Natural killer cell treated with Interleukin-12 subunit alpha and Interleukin-12 subunit beta and Interleukin-15 and Interleukin-18, amount 100 ng/mL, for 72 hours (primary cell): Measurements from ENCODE around the gene TMEM88. TPM values are rescaled to one million over a fixed set of nuclear protein-coding genes. Genes with fewer than 3 reads are reported as not detected.
A peak's percentile ranks its signal among the peaks of the same experiment; 100 is the strongest.

ENCODE experiments used
- ATAC-seq, 2 donors: fragments of 150-1000 bp; cut with Tn5 transposase in 1 of 2; sonication (Bioruptor Pico), chemical (Tn5 transposase) in 1 of 2; 2 replicates each; pipeline ENCODE4 v1.10.0; 2021
- DNase-seq: peaks from one replicate; pipeline ENCODE4 v3.0.0; 2022; ENCODE audit warnings: low spot score
- H3K27ac Mint-ChIP-seq, 2 donors: 1 replicate in 1 of 2; 2 replicates in 1 of 2; pipeline ENCODE4 v1.8.0; 2022; ENCODE audit warnings: mixed read lengths in 2 of 2, mild to moderate bottlenecking in 1 of 2, moderate library complexity in 1 of 2
- H3K27me3 Mint-ChIP-seq, 2 donors: 1 replicate in 1 of 2; 2 replicates in 1 of 2; pipeline ENCODE4 v1.8.0; 2022; ENCODE audit warnings: mixed read lengths in 2 of 2
- H3K36me3 Mint-ChIP-seq: one replicate; pipeline ENCODE4 v1.8.0; 2022; ENCODE audit warnings: mixed read lengths
- H3K4me1 Mint-ChIP-seq, 2 donors: 1 replicate in 1 of 2; 2 replicates in 1 of 2; pipeline ENCODE4 v1.8.0; 2022; ENCODE audit warnings: low read depth in 2 of 2, mixed read lengths in 2 of 2, mild to moderate bottlenecking in 1 of 2
- H3K4me3 Mint-ChIP-seq: one replicate; pipeline ENCODE4 v1.8.0; 2022; ENCODE audit warnings: mixed read lengths
- H3K9me3 Mint-ChIP-seq: 2 replicates; pipeline ENCODE4 v1.8.0; 2022; ENCODE audit warnings: mixed read lengths
- total RNA-seq, 2 donors: library from RNA; stranded (reverse); gene quantifications; one replicate each; pipeline ENCODE4 v1.2.3, GENCODE V29; 2022

TMEM88 gene
- total RNA-seq, 2 donors from 2014 or later, result 2.4 to 2.7 TPM

DNA sequence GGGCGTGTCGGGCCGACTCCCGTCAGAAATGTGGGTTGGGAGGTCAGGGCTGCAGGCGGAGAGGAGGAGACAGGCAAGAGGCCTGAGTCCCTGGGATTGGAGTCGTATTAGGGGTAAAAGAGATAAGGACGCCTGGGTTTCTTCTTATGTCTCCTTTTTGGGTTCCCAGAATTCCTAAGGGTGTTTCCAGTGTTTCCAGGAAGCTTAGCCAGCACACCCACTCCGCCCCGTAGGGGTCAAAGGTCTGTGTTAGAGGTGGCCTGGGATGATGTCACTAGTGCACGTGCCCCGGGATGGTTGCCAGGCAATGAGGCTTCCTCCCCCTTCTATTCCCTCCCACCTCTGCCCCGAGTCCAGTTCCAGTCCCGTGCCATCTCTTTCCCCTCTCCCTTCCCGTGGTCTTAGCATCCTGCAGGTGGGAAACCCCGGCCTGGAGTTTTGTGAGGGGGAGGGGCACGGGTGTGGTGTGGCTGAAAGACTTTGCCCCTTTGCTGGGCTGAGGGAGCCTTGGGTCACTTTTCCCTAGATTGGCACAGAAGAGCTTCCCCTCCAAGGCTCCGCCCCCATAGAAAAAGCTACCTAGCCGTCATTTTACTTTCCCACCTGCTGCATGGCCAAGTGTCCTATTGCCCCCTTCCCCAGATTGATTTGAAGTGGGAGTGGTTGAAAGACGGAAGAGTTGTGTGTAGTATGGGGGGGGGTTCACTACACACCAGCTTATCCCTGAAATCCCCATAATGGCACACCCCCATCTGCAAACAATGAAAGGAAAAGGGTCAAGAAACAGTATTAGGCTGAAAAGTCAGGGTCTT, 18.1 kb upstream of the TMEM88 start:
- H3K9me3 Mint-ChIP-seq, result no peaks in the 10 kb centered on the region
- no peak for ATAC-seq
- H3K27ac Mint-ChIP-seq, result peak overlapping the region; percentile 79 to 90
- H3K27me3 Mint-ChIP-seq, result peaks cover 0 to 2% of the 10 kb centered on the region in 2 donors
- DNase-seq, result peak; percentile 62
- peak overlapping the region; percentile 94 for H3K4me3 Mint-ChIP-seq
- peaks cover 64 to 72% of the 10 kb centered on the region in 2 donors for H3K4me1 Mint-ChIP-seq
- H3K36me3 Mint-ChIP-seq, result no peaks in the 10 kb centered on the region

DNA sequence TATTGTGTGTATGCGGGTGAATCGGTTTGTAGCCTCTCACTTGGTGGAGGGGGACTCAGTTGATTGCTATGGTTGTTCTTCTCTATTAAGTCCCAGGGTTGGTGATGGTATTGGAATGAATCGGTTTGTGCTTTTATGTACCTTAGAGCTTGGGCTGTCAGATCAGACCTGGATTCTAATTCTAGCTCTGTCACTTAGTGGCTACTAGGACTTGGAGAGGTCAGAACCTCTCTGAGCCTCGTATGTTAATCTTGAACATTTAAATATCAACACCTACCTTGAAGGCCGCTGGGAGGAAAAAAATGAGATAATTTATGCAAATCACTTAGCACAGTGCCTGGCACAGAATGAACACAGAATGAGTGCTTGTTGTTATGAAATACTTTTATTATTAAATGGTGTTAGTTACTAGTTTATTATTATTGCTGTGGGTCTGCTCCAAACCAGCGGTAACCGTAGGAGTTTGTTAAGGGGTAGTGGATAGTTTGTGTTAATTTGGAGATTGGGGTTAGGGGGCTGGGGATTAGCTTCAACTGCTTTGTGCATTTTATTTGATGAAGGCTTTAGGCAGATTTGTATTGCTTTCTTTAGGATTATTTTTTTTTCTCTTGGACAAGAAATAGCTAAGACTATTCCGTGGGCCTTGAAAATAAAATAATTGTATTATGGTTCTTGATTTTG, 17.3 kb upstream of the TMEM88 start:
- H3K4me1 Mint-ChIP-seq, result peaks cover 70 to 79% of the 10 kb centered on the region in 2 donors
- DNase-seq, result peak; percentile 15
- H3K36me3 Mint-ChIP-seq, result no peaks in the 10 kb centered on the region
- peak overlapping the region; percentile 94 for H3K4me3 Mint-ChIP-seq
- H3K9me3 Mint-ChIP-seq, result no peaks in the 10 kb centered on the region
- ATAC-seq, result no peak
- H3K27me3 Mint-ChIP-seq, result peaks cover 0 to 2% of the 10 kb centered on the region in 2 donors
- peak overlapping the region; percentile 79 to 90 for H3K27ac Mint-ChIP-seq

DNA sequence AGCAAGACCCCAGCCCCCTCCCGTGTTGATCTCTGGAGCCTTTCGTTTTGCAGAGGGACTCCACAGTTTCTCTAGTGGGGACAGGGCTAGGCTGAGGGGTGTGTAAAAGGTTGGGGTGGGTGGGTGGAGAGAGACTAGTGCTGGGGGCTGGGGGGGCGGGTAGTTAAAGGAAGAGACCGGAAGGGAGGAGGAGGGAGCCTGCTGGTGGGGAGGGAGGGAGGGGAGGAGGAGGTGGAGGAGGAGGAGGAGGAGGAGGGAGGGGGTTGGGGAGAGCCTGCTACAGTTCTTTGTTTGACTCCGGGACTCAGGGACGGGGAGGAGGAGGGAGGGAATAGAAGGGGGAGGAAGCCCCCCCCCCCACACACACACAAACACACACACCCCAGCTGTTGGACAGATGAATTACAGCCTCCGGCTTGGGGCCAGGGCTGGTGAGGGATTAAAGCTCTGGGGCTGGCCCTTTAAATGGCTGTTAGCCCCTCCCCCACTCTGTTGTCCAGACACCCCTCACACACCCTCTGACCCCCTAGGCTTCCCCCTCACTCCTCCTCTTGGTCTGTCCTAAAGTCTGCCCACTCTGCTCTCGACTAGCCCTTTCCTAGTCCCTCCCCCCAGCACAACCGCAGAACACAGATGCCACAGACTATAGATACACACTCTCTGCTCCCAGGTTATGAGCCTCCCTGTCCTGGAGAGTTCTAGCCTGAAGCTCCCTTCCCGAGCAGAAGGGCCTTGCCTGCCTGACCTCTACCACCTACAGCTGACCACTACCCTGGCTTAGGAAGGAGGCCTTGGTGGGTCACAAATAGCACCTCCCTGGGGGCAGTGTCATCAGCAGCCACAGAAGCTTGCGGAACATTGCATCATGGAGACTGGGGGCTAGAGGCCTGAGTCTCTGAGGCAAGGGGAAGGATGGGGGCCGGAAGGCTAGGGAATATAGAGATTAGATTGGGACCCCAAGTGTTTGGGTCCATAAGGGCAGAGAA, 16.5 kb upstream of the TMEM88 start:
- Mint-ChIP-seq H3K27me3 (no peaks in the 10 kb centered on the region), H3K4me1 (peaks cover 74 to 83% of the 10 kb centered on the region in 2 donors), H3K9me3 (no peaks in the 10 kb centered on the region), H3K27ac (peak overlapping the region; percentile 83 to 90), H3K4me3 (peak overlapping the region; percentile 94), H3K36me3 (no peaks in the 10 kb centered on the region)
- peak; percentile 68 for DNase-seq
- ATAC-seq, result no peak

DNA sequence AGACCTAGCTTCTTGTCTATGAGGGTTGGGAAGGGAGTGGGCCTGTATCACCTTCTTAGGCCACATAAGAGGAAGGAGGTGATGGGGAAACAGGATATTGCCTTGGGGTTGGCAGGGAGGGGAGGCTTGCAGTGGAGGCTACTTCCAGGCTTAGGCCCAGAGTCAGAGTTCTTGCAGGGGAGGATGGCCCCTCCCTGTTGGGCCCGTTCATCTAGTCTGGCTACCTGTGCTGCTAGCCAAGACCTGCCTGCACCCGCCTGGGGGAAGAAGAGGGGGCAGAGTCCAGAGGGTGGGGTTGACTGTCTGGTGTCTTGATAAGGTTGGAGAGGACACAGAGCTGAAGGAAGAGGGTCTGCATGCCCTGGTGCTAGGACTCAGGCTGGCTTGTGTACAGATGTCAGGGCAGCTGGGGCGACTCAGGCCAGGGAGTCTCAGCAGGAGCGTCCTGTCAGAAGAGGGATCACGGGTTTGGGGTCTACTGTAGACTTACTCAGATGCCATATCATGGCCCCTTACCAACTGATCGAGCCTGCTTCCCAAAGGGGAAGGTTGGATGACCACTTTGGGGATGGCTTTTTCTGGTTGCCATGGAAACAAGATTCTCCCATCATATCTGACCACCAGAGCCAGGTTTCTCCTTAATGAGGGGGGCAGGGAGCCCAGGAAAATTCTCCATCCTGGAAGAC, 15.5 kb upstream of the TMEM88 start:
- H3K27me3 Mint-ChIP-seq, result no peaks in the 10 kb centered on the region
- H3K9me3 Mint-ChIP-seq, result no peaks in the 10 kb centered on the region
- ATAC-seq (no peak), DNase-seq (no peak)
- peak overlapping the region; percentile 83 to 88 for H3K27ac Mint-ChIP-seq
- no peaks in the 10 kb centered on the region for H3K36me3 Mint-ChIP-seq
- peak overlapping the region; percentile 79 for H3K4me3 Mint-ChIP-seq
- H3K4me1 Mint-ChIP-seq, result peaks cover 73 to 81% of the 10 kb centered on the region in 2 donors

DNA sequence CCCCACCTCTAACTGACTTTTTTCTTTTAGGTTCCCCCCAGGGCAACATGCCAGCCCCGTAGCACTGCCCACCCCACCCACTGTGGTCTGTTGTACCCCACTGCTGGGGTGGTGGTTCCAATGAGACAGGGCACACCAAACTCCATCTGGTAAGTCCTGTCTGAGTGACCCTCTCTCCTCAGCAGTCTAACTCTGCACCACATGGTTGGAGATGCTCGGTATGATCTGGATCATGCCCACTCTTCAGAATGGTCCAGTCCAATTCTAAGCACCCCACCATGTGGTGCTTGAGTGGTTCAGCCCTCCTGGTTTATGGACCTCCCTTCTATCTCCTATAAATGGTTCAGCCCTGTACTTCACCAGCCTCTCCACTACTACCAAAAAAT, 15.0 kb upstream of the TMEM88 start:
- ATAC-seq, result no peak
- Mint-ChIP-seq H3K9me3 (no peaks in the 10 kb centered on the region), H3K27ac (peak overlapping the region in 1 of 2 donors; percentile 99), H3K4me1 (peaks cover 71 to 76% of the 10 kb centered on the region in 2 donors), H3K27me3 (no peaks in the 10 kb centered on the region), H3K36me3 (no peaks in the 10 kb centered on the region), H3K4me3 (peak overlapping the region; percentile 93)
- DNase-seq, result peak; percentile 20

DNA sequence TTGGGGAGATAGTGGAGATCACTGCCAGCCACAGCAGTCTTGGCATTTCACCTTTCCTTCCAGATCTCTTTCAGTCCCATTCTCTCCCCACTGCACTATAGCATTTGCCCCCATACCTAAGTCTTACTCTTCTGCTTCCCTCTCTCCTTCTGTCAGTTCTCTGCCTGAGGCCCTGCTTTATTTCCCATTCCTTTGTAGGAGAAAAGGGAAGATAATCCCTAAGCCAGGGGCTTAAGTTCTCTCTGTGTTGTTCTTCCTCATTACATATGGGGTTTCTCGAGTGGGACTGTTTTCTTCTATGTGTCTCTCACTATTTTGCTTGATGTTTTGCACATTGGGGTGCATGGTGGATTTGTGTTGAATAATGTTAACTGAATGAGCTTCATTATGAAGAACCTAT, 14.4 kb upstream of the TMEM88 start:
- DNase-seq (peak; percentile 26), ATAC-seq (no peak)
- H3K4me1 Mint-ChIP-seq, result peaks cover 65 to 71% of the 10 kb centered on the region in 2 donors
- H3K27me3 Mint-ChIP-seq, result no peaks in the 10 kb centered on the region
- H3K36me3 Mint-ChIP-seq, result no peaks in the 10 kb centered on the region
- no peaks in the 10 kb centered on the region for H3K9me3 Mint-ChIP-seq
- peak overlapping the region; percentile 99 for H3K27ac Mint-ChIP-seq
- H3K4me3 Mint-ChIP-seq, result peak overlapping the region; percentile 93

DNA sequence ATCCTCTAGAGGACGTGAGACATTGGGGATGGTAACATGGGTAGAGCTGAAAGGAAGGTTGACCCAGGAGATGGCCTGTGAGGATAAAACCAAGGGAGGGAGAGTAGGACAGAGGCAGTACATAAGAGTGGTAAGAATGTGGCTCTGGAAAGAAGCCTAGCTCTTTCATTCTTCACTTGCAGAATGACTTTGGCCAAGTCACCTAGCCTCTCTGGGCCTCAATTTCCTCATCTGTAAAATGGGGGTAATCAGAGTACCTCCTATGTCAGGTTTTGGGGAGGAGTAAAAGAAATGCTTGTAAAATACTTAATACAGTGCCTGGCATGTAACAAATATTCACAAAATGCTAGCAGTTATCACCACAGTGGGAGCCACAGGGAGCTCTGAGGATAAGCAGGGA, 14.0 kb upstream of the TMEM88 start:
- Mint-ChIP-seq H3K4me3 (peak overlapping the region; percentile 93), H3K36me3 (no peaks in the 10 kb centered on the region), H3K27ac (peak overlapping the region; percentile 99), H3K27me3 (no peaks in the 10 kb centered on the region), H3K4me1 (peaks cover 68 to 75% of the 10 kb centered on the region in 2 donors), H3K9me3 (no peaks in the 10 kb centered on the region)
- ATAC-seq (no peak), DNase-seq (no peak)

DNA sequence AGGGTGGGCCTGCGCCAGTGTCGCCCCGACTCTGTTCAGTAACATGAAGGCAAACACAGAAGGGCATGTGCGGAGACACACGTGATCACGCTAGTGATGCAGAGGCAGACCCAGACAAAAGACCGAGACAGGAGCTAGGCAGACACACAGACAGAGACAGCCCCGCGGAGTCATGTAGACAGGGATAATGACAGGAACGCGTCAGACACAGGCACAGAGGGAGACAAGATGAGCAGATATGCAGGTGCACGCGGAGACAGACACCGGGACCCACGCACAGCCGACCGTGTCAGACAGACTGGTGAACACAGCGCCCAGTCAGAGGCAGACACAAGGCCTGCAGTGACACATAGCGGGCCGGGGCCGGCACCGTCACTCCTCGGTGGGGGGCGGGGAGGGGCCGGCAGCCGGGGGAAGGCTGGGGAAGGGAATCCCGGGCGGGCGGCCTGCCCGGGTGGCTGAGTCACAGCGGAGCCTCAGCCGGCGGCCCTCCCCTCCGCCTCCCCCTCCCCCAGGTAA, 13.4 kb upstream of the TMEM88 start:
- peak overlapping the region; percentile 99 for H3K27ac Mint-ChIP-seq
- DNase-seq (peak; percentile 91), ATAC-seq (peak; percentile 60 to 67)
- H3K27me3 Mint-ChIP-seq, result no peaks in the 10 kb centered on the region
- H3K4me3 Mint-ChIP-seq, result peak overlapping the region; percentile 93
- no peaks in the 10 kb centered on the region for H3K36me3 Mint-ChIP-seq
- H3K9me3 Mint-ChIP-seq, result no peaks in the 10 kb centered on the region
- H3K4me1 Mint-ChIP-seq, result peaks cover 65 to 70% of the 10 kb centered on the region in 2 donors

DNA sequence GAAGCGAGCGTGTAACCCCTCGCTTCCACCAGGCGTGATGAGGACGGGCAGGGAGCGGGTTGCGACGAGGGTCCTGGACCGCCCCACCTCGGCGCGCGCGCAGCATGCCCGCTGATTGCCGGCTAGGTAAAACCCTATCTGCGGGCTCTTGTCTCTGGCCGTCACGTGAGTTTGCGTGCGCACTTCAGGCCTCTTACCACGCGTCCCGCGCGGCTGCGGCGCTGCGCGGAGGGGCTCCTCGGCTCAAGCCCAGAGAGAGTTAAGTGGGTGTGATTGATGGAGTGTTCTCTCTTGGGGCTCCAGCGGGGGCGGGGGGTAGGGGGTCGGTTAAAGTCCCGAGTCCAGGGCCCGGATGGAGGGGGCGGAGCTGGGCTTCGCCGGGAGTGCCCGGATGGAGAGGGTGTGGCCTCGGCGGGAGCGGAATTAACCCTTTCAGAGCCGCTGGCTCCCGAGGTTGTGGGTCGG, 12.9 kb upstream of the TMEM88 start:
- ATAC-seq (peak; percentile 54 to 61), DNase-seq (peak; percentile 91)
- Mint-ChIP-seq H3K9me3 (no peaks in the 10 kb centered on the region), H3K4me1 (peaks cover 64 to 70% of the 10 kb centered on the region in 2 donors), H3K27me3 (no peaks in the 10 kb centered on the region), H3K36me3 (no peaks in the 10 kb centered on the region), H3K27ac (peak overlapping the region; percentile 99), H3K4me3 (peak overlapping the region; percentile 93)

DNA sequence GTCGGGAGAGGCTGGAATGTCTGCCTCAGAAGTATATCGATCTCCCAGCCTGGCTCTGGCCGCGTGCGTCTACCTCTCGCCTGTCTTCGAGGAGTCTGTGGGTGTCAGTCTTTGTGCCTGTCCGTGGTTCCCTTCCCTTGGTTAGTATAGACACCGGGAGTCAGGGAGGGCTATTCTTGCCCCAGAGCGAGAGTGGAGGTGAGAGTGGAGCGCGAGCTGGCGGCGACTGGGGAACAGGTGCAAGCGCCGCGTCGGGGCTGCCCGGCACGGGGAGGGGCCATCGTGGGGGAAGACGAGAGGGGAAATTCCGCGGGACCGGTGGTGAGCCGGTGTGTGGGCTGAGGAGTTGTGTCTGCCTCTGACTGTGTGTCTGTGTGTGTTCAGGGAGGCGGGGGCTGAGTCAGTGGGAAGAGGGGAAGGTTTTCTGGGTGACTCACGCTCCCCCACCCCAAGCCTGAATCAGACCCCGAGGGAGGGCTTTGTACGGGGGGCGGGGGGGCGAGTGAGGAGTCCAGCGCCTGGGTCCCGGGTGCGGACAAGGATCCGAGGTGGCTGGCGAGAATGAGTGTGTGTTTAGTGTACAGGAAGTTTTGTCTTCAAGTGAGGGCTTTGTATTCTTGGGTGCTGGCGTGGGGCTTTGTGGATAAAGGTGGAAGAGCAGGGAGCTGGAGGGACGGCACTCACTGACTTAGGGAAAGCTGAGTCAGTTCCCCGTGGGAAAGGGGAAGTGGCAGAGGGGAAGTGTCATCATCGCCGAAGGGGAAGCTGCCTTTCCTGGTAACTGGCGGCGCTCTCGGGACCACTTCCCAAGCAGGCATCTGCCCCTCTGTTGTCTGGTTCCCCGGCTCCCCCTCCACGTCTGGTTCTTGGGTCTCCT, 12.2 kb upstream of the TMEM88 start:
- Mint-ChIP-seq H3K9me3 (no peaks in the 10 kb centered on the region), H3K4me1 (peaks cover 60 to 63% of the 10 kb centered on the region in 2 donors), H3K27me3 (no peaks in the 10 kb centered on the region), H3K27ac (peak overlapping the region; percentile 99), H3K4me3 (peak overlapping the region; percentile 93), H3K36me3 (no peaks in the 10 kb centered on the region)
- ATAC-seq (peak; percentile 67 to 79), DNase-seq (peak; percentile 97)

DNA sequence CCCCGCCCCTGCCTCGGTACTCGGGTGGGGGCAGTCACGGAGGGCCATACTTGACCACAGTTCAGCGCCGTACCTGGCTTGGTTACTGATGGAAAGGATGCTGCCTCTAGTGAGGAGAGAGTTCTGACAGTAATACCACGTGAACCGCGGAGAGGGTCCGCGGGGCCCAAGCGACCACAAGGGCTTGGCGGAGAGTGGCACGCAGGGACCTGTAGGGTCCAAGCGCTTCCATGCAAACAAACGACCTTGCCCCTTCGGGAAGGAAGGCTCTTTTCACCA, 11.7 kb upstream of the TMEM88 start:
- peak in 1 of 2 donors; percentile 0 for ATAC-seq
- peak; percentile 85 for DNase-seq
- Mint-ChIP-seq H3K27ac (peak overlapping the region; percentile 99), H3K4me1 (peaks cover 58 to 60% of the 10 kb centered on the region in 2 donors), H3K36me3 (no peaks in the 10 kb centered on the region), H3K4me3 (peak overlapping the region; percentile 93), H3K9me3 (no peaks in the 10 kb centered on the region), H3K27me3 (no peaks in the 10 kb centered on the region)
